ENCODE measurements around the gene FAM219B.
"Not testable (repeated sequence)": the region's sequence is repeated elsewhere in the genome, so short reads cannot be mapped to it uniquely, and the experiment has no call there.

The FAM219B gene, protein sequence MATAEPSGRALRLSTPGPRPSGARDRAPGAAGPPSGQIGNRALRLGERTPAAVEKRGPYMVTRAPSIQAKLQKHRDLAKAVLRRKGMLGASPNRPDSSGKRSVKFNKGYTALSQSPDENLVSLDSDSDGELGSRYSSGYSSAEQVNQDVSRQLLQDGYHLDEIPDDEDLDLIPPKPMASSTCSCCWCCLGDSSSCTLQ

DNA sequence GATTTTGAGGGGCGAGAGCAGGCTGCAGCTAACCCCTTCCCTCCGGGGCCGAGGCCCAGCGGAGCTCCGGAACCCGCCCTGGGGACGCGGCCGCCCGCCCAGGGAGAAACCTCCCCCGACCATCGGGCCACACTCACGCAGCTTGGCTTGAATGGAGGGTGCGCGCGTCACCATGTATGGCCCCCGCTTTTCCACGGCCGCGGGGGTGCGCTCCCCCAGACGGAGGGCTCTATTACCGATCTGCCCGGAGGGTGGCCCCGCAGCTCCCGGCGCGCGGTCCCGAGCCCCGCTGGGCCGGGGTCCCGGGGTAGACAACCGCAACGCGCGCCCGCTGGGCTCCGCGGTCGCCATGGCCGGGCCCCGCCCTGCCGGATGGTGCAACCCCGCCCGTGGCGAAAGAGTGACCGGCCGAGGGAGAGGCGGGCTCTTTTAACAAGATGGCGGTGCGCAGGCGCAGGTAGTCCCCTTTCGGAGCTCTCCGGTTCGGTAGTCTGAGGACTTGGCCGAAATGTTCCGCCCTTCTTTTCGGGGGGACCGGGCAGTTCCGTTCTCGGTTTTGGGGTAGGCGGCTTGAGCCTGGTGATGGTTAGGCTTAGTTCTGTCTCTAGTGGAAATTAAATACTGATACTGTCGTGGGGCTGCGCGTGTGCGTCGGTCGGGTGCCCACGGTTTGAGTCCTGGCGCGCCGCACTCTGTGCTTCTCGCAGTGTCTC, at the start of gene FAM219B:
FAM219B (minus strand) TSS at position 402 of the 713 bp plus-strand sequence; CDS start at position 351, 51 bp downstream.
- in situ Hi-C loops (cut with MboI; ENCODE audit: low sequenced_read_pairs) = no loop called here

DNA sequence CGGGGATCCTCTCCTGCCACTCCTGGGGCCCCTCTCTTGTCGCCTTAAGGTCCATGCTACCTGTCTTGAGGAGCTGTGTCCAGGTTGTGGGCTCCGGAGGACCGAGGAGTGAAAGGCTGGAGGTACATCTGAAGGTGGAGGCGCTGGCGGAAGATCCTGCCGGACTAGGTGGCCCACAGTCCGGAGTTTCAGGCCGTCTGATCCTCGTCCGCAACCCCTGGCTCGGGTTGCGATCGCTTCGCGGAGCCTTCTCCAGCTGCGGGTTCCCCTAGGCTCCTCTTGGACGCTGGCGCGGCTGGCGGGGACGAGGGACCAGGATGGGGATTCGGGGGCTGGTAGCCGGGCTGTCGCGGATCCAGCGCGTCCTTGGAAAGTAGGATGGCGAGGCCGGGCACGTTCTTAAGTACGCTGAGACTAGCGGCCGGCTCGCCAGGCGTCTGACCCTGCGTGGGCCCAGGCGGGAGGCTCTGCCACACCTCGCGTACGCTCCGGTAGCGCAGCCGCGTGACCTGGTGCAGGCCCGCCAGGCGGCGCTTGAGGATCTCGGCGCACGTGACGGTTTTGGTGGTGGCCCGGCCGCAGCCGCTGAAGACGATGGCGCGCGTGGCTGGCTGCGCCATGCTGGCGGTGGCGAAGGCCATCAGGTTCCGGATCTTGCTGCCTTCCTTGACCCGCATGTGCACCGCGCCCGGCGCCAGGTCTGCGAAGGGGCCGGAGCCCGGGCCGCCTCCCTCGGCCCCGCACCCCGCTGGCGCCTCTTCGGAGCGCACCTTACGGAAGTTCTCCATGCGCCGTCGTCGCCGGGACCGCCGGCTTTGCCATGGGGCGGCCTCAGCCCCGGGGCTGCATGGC, 49.4 kb upstream of the FAM219B start:
- in situ Hi-C loops (cut with MboI; ENCODE audit: low sequenced_read_pairs) = loop anchor here (25.0 kb wide), 1 partner anchor 569 kb away; no protein-coding TSS in a partner anchor

DNA sequence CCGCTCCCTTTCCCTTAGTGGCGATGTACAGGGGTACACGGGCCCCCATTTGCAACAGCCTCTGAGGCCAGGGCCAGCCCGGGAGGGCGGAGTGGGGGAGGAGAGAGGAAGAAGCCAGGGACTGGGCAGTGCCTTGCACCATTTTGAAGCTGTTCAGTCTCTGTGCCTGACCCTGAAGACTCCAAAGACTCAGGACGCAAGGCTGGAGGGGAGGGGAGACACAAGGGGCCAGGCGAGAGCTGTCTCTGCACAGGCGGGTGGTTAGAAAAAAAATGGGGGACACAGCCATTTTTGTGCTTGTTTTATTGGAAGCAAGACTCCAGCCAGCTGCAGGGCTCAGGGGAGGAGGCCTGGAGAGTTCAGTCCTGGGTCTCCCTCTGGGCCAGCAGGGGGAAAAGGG, 48.4 kb upstream of the FAM219B start:
- in situ Hi-C loops (cut with MboI; ENCODE audit: low sequenced_read_pairs) = loop anchor here (25.0 kb wide), 1 partner anchor 568 kb away; no protein-coding TSS in a partner anchor

DNA sequence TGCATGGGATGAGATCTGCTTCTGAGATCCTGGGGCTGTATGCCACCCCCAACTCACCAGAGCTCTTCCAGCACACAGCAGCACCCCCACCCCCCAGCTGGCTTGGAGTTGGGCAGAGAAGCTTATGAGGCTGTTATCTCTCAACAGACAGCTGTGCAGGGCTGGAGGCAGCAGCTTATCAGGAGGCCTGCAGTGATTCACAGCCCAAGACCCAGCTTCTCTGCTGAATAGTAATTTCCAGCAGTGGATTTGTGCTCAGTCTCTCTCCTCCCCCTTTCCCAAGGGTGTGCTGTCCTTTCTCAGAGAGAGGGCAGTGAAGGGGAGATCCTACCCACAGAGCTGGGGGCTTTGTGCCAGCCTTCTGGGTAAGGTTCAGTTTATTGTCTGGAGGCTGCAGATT, 47.9 kb upstream of the FAM219B start:
- in situ Hi-C loops (cut with MboI; ENCODE audit: low sequenced_read_pairs) = loop anchor here (25.0 kb wide), 1 partner anchor 567 kb away; no protein-coding TSS in a partner anchor

DNA sequence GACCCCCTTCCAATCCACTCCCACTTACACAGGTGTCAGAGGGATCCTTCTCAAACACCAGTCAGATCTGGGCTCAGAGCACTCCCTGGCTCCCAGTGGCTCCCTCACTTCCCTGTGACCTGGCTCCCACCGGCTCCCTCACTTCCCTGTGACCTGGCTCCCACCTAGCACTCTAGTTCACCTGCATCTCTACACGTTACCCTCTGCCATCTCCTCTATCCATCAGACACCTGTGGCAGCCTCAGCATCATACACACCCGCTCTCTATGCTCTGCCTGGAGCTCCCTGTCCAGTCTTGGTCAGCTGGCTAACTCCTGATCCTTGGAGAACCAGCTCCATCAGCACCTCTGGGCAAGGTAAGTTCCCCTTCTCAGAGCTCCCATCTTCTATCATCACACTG, 44.4 kb upstream of the FAM219B start:
- in situ Hi-C loops (cut with MboI; ENCODE audit: low sequenced_read_pairs) = loop anchor here (25.0 kb wide), 1 partner anchor 564 kb away; no protein-coding TSS in a partner anchor

DNA sequence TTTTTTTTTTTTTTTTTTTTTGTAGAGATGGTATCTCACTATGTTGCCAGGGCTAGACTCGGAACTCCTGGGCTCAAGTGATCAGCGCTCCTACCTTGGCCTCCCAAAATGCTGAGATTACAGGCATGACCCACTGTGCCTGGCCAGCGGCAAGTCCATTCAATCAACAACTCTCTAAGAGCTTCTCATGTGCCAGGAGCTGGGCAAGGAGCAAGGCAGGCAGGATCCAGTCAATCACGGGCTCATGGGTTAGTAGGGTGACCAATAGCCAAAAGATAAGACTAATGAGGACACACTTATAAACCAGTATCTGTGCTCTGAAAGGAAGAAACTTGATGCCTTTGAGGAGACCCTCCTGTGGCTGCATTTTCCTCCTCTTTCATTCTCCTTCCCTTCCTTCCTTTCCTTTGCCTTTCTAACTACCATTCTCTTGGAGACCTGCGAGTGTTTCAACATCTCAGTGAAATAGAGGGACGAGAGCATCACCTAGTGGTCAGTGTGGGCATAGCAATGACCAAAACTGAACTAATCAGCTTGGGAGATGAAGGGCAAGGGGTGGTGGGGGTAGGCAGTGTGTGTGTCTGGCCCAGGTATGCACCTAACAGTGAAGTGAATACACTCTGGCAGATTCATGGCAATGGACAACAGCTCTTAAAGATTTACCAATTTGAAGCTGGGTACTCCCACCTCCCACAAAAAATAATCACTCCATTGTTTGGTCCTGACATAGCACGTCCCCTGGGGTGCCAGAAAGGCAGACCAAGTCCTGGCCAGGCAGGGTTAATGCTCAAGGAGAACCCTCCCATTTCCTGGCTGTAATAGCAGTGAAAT, 43.6 kb upstream of the FAM219B start:
- in situ Hi-C loops (cut with MboI; ENCODE audit: low sequenced_read_pairs) = loop anchor here (25.0 kb wide), 1 partner anchor 563 kb away; no protein-coding TSS in a partner anchor

DNA sequence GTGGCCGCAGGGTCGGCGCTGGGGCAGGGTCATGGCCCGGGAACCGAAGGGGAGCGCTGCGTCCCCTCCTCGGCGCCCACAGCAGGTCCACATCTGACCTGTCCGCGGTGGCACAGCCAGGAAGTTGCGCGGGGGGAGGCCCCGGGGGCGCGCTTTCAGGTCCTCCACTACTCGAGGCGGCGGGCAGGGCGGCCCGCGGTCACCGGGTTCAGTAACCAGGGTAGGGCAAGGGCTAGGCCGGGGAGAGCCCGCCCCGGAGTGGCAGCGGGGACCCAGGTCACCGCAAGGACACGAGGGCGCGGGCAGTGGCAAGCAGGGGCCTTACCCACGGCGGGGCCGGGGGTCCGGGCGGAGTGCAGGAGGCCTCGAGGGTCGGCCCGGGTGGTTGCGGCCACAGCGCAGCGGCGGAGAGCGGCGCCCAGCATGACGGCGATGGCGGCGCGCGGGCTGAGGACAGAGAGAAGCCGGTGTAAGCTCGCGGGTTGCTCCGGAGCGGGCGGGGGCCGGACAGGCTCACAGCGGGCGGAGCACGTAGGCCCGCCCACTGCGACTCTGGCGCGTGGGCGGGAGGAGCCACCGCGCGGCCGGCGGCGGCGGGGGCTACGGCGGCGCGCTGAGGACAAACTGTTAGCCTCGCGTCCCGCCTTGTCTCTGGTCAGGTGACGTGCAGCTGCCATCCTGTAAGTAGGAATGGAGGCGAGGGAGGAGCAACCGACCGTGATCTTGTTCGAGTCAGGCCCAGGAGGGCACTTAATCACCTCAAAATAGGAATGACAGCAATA, 31.1 kb upstream of the FAM219B start, which contains the start of gene COX5A:
COX5A (minus strand) TSS at position 484 of the 782 bp plus-strand sequence; CDS start at position 425, 59 bp downstream.
- in situ Hi-C loops (cut with MboI; ENCODE audit: low sequenced_read_pairs) = no loop called here

DNA sequence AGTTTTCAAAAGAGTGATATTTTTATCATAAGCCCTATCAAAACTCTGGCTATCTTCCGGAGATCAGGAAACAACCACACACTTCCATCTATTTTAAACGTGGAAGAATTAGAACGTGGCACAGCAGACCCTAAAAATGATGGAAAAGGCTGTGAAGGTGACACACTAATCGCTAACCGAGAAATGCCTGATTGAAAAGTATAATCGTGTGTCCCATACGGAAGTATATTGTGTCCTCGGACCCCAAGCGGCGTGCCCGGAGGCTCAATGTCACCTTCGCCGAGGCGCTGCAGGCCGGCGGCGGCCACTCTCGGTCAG, 30.6 kb upstream of the FAM219B start:
- in situ Hi-C loops (cut with MboI; ENCODE audit: low sequenced_read_pairs) = no loop called here

DNA sequence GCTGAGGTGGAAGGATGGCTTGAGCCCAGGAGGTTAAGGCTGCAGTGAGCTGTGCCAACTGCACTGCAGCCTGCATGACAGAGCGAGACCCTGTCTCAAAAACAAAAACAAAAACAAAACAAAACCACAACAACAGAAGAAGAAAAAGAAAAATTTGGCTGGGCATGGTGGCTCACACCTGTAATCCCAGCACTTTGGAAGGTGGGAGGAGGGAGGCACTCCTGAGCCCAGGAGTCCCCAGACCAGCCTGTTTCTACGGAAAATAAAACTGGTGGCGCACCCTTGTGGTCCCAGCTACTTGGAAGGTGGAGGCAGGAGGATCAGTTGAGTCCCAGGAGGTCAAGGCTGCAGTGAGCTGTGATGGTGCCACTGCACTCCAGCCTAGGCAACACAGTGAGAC, 28.5 kb upstream of the FAM219B start:
- in situ Hi-C loops (cut with MboI; ENCODE audit: low sequenced_read_pairs) = not testable (repeated sequence)

DNA sequence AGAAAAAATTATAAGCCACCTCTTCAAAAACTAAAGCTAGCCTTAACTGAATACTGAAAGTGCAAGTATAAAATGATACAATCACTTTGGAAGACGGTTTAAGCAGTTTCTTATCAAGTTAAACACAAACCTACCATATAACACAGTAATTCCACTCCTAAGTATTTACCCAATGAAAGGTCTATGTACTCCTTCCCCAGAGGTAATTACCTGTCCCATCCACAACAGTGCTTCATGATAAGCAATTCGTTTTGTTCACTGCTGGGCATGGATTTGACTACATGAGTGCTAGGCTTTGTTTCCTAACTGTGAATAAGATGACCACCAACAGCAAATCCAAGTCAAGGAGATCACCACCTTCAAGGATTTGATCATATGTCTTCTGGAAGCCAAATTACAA, 26.9 kb upstream of the FAM219B start:
- in situ Hi-C loops (cut with MboI; ENCODE audit: low sequenced_read_pairs) = no loop called here

DNA sequence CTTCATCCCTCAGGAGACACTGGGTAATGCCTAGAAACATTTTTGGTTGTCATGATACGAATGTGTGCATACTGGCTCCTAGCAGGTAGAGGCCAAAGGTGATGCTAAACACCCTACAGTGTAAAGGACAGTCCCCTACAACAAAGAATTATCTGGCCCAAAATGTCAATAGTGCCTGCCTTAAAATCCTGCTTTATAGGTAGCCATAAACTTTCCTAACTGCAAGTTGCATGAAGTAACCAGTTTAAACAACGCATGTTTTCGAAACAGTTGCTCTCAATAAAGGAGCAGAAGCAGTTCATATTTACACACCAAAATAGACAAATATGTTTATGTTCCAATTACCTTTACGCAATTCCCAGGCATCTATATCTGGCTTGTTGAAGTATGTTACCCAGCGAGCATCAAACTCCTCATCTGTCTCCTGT, 22.1 kb upstream of the FAM219B start:
- in situ Hi-C loops (cut with MboI; ENCODE audit: low sequenced_read_pairs) = no loop called here

DNA sequence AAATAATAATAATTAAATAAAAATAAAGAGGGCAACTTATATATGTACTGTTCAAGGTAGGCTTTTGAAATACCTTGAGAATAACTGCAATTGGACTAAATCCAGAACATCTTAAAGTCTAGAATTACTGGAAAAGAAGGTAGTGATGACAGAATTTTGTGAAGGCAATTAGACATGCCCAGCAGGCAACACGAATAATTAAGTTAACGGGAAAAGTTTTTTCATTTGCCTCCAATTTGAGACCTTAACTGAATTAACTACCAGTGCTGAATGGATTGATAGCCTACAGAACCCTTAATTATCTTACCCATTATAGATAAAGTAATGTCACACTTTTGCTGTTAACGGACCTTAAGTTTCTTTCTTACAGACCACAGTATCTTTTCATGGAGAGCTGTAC, 17.9 kb upstream of the FAM219B start:
- in situ Hi-C loops (cut with MboI; ENCODE audit: low sequenced_read_pairs) = no loop called here

DNA sequence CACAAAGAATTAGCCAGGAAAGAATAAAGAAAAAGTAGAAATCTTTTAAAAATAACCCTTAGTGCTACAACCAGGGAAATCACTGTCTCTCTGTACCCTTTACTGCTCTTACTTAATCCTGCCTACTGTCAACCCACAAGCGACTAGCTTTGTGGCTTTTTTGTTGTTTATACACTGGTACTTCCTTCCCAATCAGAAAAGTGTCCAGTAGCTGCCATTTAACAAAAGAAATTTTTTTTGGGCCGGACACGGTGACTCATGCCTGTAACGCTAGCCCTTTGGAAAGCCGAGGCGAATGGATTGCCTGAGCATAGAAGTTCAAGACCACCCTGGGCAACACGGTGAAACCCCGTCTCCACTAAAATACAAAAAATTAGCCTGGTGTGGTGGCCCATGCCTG, 13.8 kb upstream of the FAM219B start:
- in situ Hi-C loops (cut with MboI; ENCODE audit: low sequenced_read_pairs) = no loop called here

DNA sequence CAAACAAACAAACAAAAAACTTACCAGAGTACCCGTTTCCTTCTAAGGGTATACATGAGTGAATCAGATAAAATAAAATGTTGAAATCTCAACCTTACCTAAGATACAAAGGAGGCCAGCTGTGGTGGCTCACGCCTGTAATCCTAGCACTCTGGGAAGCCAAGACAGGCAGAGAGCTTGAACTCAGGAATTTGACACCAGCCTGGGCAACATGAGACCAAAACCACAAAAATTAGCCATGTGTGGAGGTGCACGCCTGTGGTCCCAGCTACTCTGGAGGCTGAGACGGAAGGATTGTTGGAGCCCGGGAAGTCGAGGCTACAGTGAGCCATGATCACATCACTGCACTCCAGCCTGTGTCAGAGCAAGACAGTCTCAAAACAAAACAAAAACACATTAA, 11.0 kb upstream of the FAM219B start:
- in situ Hi-C loops (cut with MboI; ENCODE audit: low sequenced_read_pairs) = no loop called here

DNA sequence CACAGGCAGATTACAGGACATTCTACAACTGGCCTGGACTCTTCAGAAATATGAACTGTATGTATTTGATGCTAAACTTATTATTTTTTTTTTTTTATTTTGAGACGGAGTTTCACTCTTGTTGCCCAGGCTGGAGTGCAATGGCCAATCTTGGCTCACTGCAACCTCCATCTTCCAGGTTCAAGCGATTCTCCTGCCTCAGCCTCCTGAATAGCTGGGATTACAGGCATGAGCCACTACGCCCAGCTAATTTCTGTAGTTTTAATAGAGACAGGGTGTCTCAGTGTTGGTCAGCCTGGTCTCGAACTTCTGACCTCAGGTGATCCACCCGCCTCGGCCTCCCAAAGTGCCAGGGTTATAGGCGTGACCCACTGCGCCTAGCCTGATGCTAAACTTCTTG, 7.1 kb upstream of the FAM219B start:
- in situ Hi-C loops (cut with MboI; ENCODE audit: low sequenced_read_pairs) = not testable (repeated sequence)

DNA sequence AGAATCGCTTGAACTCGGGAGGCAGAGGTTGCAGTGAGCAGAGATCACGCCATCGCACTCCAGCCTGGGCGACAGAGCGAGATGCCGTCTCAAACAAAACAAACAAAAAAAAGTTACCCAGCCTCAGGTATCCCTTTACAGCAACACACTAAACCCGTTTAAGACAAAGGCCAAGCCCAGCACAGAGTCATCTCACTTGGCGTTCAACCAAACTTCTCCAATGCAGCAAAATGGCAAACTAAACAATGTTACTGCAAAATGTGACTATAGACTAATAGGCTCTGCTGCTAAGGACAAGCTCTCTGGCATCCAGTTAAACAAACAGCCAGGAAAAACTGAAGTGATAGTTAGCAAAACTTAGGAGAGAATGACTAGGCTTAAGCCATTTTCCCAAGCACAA, 6.4 kb upstream of the FAM219B start:
- in situ Hi-C loops (cut with MboI; ENCODE audit: low sequenced_read_pairs) = no loop called here

DNA sequence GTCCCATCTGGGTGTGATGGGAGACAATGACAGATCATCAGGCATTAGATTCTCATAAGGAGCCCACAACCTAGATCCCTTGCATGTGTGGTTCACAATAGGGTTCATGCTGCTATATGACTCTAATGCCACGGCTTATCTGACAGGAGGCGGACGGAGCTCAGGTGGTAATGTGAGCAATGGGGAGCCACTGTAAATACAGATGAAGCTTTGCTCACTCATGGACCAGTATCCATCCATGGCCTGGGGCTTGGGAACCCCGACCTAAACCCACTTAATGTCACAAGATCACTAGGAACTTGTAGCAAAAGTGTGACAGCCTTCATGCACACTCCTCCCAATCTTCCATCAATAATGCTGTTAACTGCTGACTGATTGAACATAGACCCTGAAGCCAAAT, 2.0 kb upstream of the FAM219B start:
- in situ Hi-C loops (cut with MboI; ENCODE audit: low sequenced_read_pairs) = no loop called here

DNA sequence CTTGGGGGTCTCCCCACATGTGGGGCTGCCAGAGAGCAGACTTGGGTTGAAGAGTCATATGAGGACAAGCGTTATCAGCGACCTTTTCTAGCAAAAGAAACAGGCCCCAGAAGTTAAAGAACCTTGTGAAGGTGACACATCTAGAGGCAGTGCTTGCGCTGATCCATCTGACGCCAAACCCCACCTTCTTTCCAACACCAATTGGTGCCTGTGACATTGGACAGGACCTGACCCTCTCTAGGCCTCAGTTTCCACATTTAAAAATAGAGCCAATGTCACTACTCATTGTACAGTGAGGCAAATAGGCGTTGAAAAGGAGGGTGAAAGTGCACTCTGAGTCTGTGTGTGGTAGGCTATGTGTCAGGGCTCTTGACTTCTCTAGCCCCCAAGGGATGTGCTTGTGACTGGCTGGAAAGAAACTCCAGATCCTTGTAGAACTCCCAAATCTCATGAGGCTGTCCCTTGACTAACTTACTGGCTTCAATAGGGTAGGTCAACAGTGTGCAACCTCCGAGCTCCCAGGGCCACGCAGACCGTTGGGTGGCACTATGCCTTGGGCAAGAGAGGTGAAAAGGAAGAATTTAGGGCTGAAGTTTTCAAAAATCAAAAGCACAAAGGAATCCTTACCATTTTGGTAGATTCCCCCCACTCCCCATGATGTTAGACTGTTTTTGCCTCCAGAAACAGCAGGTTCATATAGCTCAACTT, 666 bp upstream of the FAM219B start:
- in situ Hi-C loops (cut with MboI; ENCODE audit: low sequenced_read_pairs) = no loop called here

DNA sequence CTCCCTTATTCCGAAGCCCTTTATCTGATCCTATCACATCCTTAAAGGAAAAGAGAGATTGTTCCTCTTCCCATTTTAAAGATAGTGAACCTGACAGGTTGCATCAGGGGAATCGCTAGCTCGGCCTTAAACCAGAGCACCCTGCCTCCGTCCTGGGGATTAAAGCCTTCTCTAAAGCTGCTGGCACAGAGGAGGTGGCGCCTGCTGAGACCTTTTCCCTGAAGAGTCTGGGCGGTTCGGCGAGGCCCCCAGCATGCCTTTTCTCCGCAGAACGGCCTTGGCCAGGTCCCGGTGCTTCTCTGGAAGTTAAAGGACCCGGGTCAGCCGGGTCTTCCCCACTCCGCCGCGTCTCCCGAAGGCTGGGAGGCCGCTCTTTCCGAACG, 593 bp downstream of the FAM219B start:
- in situ Hi-C loops (cut with MboI; ENCODE audit: low sequenced_read_pairs) = no loop called here

Data from HL-60/S4 (cell line).